ENCODE measurements around the gene POU2AF2. TPM values are rescaled to one million over a fixed set of nuclear protein-coding genes. Genes with fewer than 3 reads are reported as not detected.

Gene POU2AF2
- total and polyA plus RNA-seq, 4 donors: 0.26 to 0.29 TPM; not detected in 2

- TF ChIP-seq CTCF (IDR thresholded peaks at IDR 0.05; ENCODE audit: control extremely low read depth, extremely low read depth): no peak
- Histone ChIP-seq H3K9ac (ENCODE audit: insufficient read depth in 1 of 2, low read length in 2 of 2) (no peak overlapping the region), H3K27ac (ENCODE audit: low read depth in 1 of 2, low read length in 1 of 2) (no peak overlapping the region), H3K27me3 (ENCODE audit: control insufficient read depth in 3 of 3, insufficient read depth in 3 of 3, low read length in 2 of 3) (no peaks in the 10 kb centered on the region), H3K4me1 (ENCODE audit: control insufficient read depth in 5 of 5, insufficient read depth in 5 of 5, low read length in 5 of 5) (peaks cover 0 to 37% (median 4%) of the 10 kb centered on the region in 5 donors), H3K36me3 (ENCODE audit: control insufficient read depth in 4 of 4, insufficient read depth in 4 of 4, low read length in 4 of 4) (no peaks in the 10 kb centered on the region), H3K9me3 (ENCODE audit: control insufficient read depth in 4 of 4, insufficient read depth in 3 of 4, low read length in 3 of 4) (peaks cover 0 to 2% (median 0%) of the 10 kb centered on the region in 4 donors), H3K4me3 (no peak overlapping the region)
- 77 to 87% methylated on average over 3 of the region's 3 CpGs for WGBS, 2 donors
- DNase-seq (peak in 1 of 3 donors; percentile 39), ATAC-seq (ENCODE audit: insufficient read depth, low FRiP score) (no peak)
Measured at GRCh38 chr11:111205632-111206385, 39.7 kb upstream of the POU2AF2 start.

- ATAC-seq (ENCODE audit: insufficient read depth, low FRiP score): no peak
- H3K27me3 ChIP-seq (ENCODE audit: control insufficient read depth in 3 of 3, insufficient read depth in 3 of 3, low read length in 2 of 3): no peaks in the 10 kb centered on the region
Measured at GRCh38 chr11:111206472-111206871, 39.1 kb upstream of the POU2AF2 start.

GRCh38 chr11:111207213-111207612 is 38.3 kb upstream of the POU2AF2 start:
- H3K9me3 ChIP-seq (ENCODE audit: control insufficient read depth in 4 of 4, insufficient read depth in 3 of 4, low read length in 3 of 4): peaks cover 0 to 2% (median 0%) of the 10 kb centered on the region in 4 donors
- no peak overlapping the region for H3K4me3 ChIP-seq
- no peak for TF ChIP-seq CTCF (IDR thresholded peaks at IDR 0.05; ENCODE audit: control extremely low read depth, extremely low read depth)
- H3K27me3 ChIP-seq (ENCODE audit: control insufficient read depth in 3 of 3, insufficient read depth in 3 of 3, low read length in 2 of 3): no peaks in the 10 kb centered on the region
- H3K27ac ChIP-seq (ENCODE audit: low read depth in 1 of 2, low read length in 1 of 2): no peak overlapping the region
- peaks cover 0 to 40% (median 4%) of the 10 kb centered on the region in 5 donors for H3K4me1 ChIP-seq (ENCODE audit: control insufficient read depth in 5 of 5, insufficient read depth in 5 of 5, low read length in 5 of 5)
- H3K9ac ChIP-seq (ENCODE audit: insufficient read depth in 1 of 2, low read length in 2 of 2): no peak overlapping the region
- H3K36me3 ChIP-seq (ENCODE audit: control insufficient read depth in 4 of 4, insufficient read depth in 4 of 4, low read length in 4 of 4): no peaks in the 10 kb centered on the region
- DNase-seq: no peak
- whole genome bisulfite sequencing, 2 donors: 88 to 93% methylated on average over 2 of the region's 2 CpGs
- no peak for ATAC-seq (ENCODE audit: insufficient read depth, low FRiP score)

More at GRCh38 chr11:111206472-111206871, 39.1 kb upstream of the POU2AF2 start:
- 42 to 67% methylated on average over 1 of the region's 1 CpG for WGBS, 2 donors
- DNase-seq: peak in 1 of 3 donors; percentile 33
- Histone ChIP-seq H3K36me3 (ENCODE audit: control insufficient read depth in 4 of 4, insufficient read depth in 4 of 4, low read length in 4 of 4) (no peaks in the 10 kb centered on the region), H3K9me3 (ENCODE audit: control insufficient read depth in 4 of 4, insufficient read depth in 3 of 4, low read length in 3 of 4) (peaks cover 0 to 2% (median 0%) of the 10 kb centered on the region in 4 donors), H3K4me3 (no peak overlapping the region), H3K27ac (ENCODE audit: low read depth in 1 of 2, low read length in 1 of 2) (peak overlapping the region in 1 of 2 donors; percentile 22), H3K9ac (ENCODE audit: insufficient read depth in 1 of 2, low read length in 2 of 2) (no peak overlapping the region), H3K4me1 (ENCODE audit: control insufficient read depth in 5 of 5, insufficient read depth in 5 of 5, low read length in 5 of 5) (peaks cover 0 to 40% (median 4%) of the 10 kb centered on the region in 5 donors)
- TF ChIP-seq CTCF (IDR thresholded peaks at IDR 0.05; ENCODE audit: control extremely low read depth, extremely low read depth): no peak

Data from lung (tissue), 12 donors.